Fibroblast of the aortic adventitia (primary cell): ENCODE measurements around the gene SUN2. TPM values are rescaled to one million over a fixed set of nuclear protein-coding genes. Genes with fewer than 3 reads are reported as not detected.
A peak's percentile ranks its signal among the peaks of the same experiment; 100 is the strongest.

Experiments
- DNase-seq: peaks from one replicate; pipeline ENCODE4 v3.0.0-alpha.2; 2010; ENCODE audit warnings: low read depth
- H3K4me3 ChIP-seq: 2 replicates; pipeline ENCODE4 v1.5.1; 2011; ENCODE audit warnings: low read depth, mild to moderate bottlenecking, control low read depth, low read length, moderate library complexity
- total RNA-seq: library from RNA; depleted of rRNA; stranded (reverse); fragments of >200 nt; gene quantifications from 2 replicates; pipeline ENCODE4 v1.2.3, GENCODE V29; 2012; ENCODE audit warnings: low replicate concordance
- TF ChIP-seq, protein P1 (sequence below): IDR thresholded peaks from 2 replicates; pipeline ENCODE4 v1.5.1; 2011; ENCODE audit warnings: mild to moderate bottlenecking, low read length, control low read depth, inconsistent platforms; ENCODE audit not compliant: insufficient read depth

The SUN2 gene
- total RNA-seq, 1 donor = 69.1 TPM

DNA sequence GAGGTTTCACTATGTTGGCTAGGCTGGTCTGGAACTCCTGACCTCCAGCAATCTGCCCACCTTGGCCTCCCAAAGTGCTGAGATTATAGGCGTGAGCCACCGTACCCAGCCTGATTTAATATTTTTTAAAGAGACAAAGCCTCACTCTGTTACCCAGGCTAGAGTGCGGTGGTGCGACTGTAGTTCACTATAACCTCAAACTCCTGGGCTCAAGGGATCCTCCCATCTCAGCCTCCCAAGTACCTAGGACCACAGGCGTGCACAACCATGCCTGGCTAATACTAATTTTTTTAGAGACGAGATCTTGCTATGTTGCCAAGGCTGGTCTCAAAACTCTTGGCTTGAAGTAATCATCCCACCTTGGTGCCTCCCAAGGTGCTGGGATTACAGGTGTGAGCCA lies 36.6 kb downstream of the SUN2 start:
- TF ChIP-seq, protein P1, sequence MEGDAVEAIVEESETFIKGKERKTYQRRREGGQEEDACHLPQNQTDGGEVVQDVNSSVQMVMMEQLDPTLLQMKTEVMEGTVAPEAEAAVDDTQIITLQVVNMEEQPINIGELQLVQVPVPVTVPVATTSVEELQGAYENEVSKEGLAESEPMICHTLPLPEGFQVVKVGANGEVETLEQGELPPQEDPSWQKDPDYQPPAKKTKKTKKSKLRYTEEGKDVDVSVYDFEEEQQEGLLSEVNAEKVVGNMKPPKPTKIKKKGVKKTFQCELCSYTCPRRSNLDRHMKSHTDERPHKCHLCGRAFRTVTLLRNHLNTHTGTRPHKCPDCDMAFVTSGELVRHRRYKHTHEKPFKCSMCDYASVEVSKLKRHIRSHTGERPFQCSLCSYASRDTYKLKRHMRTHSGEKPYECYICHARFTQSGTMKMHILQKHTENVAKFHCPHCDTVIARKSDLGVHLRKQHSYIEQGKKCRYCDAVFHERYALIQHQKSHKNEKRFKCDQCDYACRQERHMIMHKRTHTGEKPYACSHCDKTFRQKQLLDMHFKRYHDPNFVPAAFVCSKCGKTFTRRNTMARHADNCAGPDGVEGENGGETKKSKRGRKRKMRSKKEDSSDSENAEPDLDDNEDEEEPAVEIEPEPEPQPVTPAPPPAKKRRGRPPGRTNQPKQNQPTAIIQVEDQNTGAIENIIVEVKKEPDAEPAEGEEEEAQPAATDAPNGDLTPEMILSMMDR = no peak
- no peak for DNase-seq
- H3K4me3 ChIP-seq = no peak overlapping the region

GRCh38 chr22:38718414-38718813 lies 37.4 kb downstream of the SUN2 start:
- TF ChIP-seq, protein P1 = peak; percentile 80
- peak; percentile 72 for DNase-seq
- H3K4me3 ChIP-seq = no peak overlapping the region

- no peak overlapping the region for H3K4me3 ChIP-seq
- DNase-seq = no peak
- TF ChIP-seq, protein P1 = no peak
These were observed 38.6 kb downstream of the SUN2 start for GRCh38 chr22:38717244-38717643.

DNA sequence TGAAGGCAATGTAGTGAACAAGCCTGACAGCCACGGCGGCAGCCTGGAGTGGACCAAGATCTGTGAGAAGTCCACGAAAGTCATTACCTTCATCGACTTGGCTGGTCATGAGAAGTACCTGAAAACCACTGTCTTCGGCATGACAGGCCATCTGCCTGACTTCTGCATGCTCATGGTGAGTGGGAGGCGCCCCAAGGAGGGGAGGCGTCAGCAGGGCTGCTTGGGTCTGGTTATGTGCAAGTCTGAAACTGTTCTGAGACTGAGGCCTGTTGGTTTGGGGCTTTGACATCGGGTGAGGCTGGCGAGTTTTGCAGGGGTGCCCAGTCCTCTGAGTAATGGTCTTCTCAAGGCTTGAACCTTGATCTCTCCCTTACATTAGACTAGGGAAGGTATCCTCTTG lies 39.0 kb downstream of the SUN2 start:
- DNase-seq = no peak
- TF ChIP-seq, protein P1 = no peak
- H3K4me3 ChIP-seq = no peak overlapping the region

GRCh38 chr22:38716271-38716670 lies 39.5 kb downstream of the SUN2 start:
- no peak for DNase-seq
- H3K4me3 ChIP-seq = no peak overlapping the region
- TF ChIP-seq, protein P1 = no peak

GRCh38 chr22:38715852-38716251 lies 39.9 kb downstream of the SUN2 start:
- no peak for DNase-seq
- H3K4me3 ChIP-seq = no peak overlapping the region
- TF ChIP-seq, protein P1 = no peak

DNA sequence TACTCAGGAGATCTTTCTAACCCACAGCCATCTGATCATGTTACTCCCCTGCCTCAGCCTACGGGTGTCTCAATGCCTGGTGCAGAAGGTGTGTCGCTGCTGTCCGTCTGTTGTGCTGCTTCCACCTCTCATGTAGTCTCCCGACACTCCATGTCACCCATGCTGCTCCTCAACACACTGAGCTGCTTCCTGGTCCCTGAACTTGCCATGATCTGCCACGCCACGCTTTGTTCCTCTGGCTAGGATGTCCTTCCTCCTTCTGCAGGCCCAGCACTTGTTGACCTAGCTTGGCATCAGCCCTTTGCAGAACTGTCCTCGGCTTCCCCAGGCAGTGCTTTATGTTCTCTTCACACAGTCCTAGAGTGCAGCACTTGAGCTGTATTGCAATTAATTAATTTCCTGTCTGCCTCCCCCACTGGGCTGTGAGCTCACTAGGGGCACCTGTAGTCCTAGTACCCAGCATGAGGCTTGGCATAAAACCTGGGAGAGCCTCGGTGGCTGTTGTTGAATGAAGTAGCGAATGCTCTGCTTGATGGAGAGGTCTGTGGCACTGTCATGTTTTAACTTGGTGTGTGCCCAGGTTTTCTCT lies 40.5 kb downstream of the SUN2 start:
- TF ChIP-seq, protein P1 = no peak
- no peak for DNase-seq
- no peak overlapping the region for H3K4me3 ChIP-seq
